ENCODE results near the gene POP4.

The POP4 gene

GRCh38 chr19:29587059-29587458, 19.0 kb upstream of the POP4 start:
- DNase-seq (ENCODE audit: low read depth): no peak
- no peak for TF ChIP-seq CTCF (conservative IDR thresholded peaks at IDR 0.05; ENCODE audit: control insufficient read depth, insufficient read depth, low read depth, low read length)
- H3K4me3 ChIP-seq (ENCODE audit: control insufficient read depth, low read depth, low read length): no peak overlapping the region

GRCh38 chr19:29587518-29587986, 18.5 kb upstream of the POP4 start:
- no peak overlapping the region for H3K4me3 ChIP-seq (ENCODE audit: control insufficient read depth, low read depth, low read length)
- no peak for TF ChIP-seq CTCF (conservative IDR thresholded peaks at IDR 0.05; ENCODE audit: control insufficient read depth, insufficient read depth, low read depth, low read length)
- DNase-seq (ENCODE audit: low read depth): peak; percentile 57

GRCh38 chr19:29588095-29588494, 18.0 kb upstream of the POP4 start:
- no peak for DNase-seq (ENCODE audit: low read depth)
- no peak for TF ChIP-seq CTCF (conservative IDR thresholded peaks at IDR 0.05; ENCODE audit: control insufficient read depth, insufficient read depth, low read depth, low read length)
- H3K4me3 ChIP-seq (ENCODE audit: control insufficient read depth, low read depth, low read length): no peak overlapping the region

DNA sequence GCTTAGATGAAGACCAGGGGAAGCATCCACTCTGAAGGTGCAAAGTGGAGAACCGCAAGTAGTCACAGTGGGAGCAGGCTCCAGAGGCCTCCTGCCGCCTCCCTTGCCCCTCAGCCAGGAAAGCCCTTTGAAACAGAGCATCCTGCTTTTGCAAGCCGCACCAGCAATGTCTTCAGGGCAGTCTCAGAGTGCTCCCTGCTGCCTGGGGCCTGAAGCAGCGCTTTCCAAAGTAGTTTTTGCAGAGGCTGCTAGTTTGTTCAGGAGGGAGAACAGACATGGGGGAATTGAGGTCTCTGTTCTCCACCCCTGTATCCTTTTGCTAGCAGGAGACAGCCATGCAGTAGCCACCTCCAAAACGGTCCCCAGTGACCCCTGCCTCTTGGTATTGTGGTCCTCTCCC, 15.8 kb upstream of the POP4 start:
- no peak overlapping the region for H3K4me3 ChIP-seq (ENCODE audit: control insufficient read depth, low read depth, low read length)
- no peak for DNase-seq (ENCODE audit: low read depth)
- TF ChIP-seq CTCF (conservative IDR thresholded peaks at IDR 0.05; ENCODE audit: control insufficient read depth, insufficient read depth, low read depth, low read length): no peak

GRCh38 chr19:29591670-29592069, 14.4 kb upstream of the POP4 start:
- no peak for DNase-seq (ENCODE audit: low read depth)
- TF ChIP-seq CTCF (conservative IDR thresholded peaks at IDR 0.05; ENCODE audit: control insufficient read depth, insufficient read depth, low read depth, low read length): no peak
- H3K4me3 ChIP-seq (ENCODE audit: control insufficient read depth, low read depth, low read length): no peak overlapping the region

GRCh38 chr19:29593869-29594268, 12.2 kb upstream of the POP4 start:
- DNase-seq (ENCODE audit: low read depth): no peak
- no peak overlapping the region for H3K4me3 ChIP-seq (ENCODE audit: control insufficient read depth, low read depth, low read length)
- no peak for TF ChIP-seq CTCF (conservative IDR thresholded peaks at IDR 0.05; ENCODE audit: control insufficient read depth, insufficient read depth, low read depth, low read length)

- DNase-seq (ENCODE audit: low read depth): no peak
- TF ChIP-seq CTCF (conservative IDR thresholded peaks at IDR 0.05; ENCODE audit: control insufficient read depth, insufficient read depth, low read depth, low read length): no peak
- H3K4me3 ChIP-seq (ENCODE audit: control insufficient read depth, low read depth, low read length): no peak overlapping the region
Measured at GRCh38 chr19:29596080-29596727, 9.9 kb upstream of the POP4 start.
